KOPT-K1 (cell line): ENCODE results near the gene TMEM8B.
"Not testable (repeated sequence)": the region's sequence is repeated elsewhere in the genome, so short reads cannot be mapped to it uniquely, and the experiment has no call there.

Experiments used
- H3K27ac ChIP-seq: fragments of 200-600 bp; sonication (generic); 2 replicates; pipeline ENCODE4 v1.5.1; 2016; ENCODE audit warnings: antibody characterized with exemption, mild to moderate bottlenecking, low read depth, low read length; ENCODE audit not compliant: poor library complexity, severe bottlenecking
- H3K36me3 ChIP-seq: fragments of 200-600 bp; sonication (generic); 2 replicates; pipeline ENCODE4 v1.5.1; 2017; ENCODE audit warnings: antibody characterized with exemption, mild to moderate bottlenecking, low read length, moderate library complexity; ENCODE audit not compliant: insufficient read depth
- H3K9me3 ChIP-seq: fragments of 200-600 bp; sonication (generic); 2 replicates; pipeline ENCODE4 v1.5.1; 2017; ENCODE audit warnings: antibody characterized with exemption, low read length, mild to moderate bottlenecking; ENCODE audit not compliant: insufficient read depth, poor library complexity, severe bottlenecking

TMEM8B gene

GRCh38 chr9:35896570-35896969, 67.5 kb downstream of the TMEM8B start:
- H3K9me3 ChIP-seq: no peaks in the 10 kb centered on the region
- no peaks in the 10 kb centered on the region for H3K36me3 ChIP-seq
- H3K27ac ChIP-seq: no peak overlapping the region

GRCh38 chr9:35897376-35898099, 68.5 kb downstream of the TMEM8B start:
- H3K27ac ChIP-seq, H3K9me3 ChIP-seq, H3K36me3 ChIP-seq: not testable (repeated sequence)

GRCh38 chr9:35898337-35898736, 69.3 kb downstream of the TMEM8B start:
- Histone ChIP-seq H3K9me3 (no peaks in the 10 kb centered on the region), H3K36me3 (no peaks in the 10 kb centered on the region), H3K27ac (no peak overlapping the region)

- H3K9me3 ChIP-seq: no peaks in the 10 kb centered on the region
These were observed 70.0 kb downstream of the TMEM8B start for GRCh38 chr9:35899021-35899420.

GRCh38 chr9:35903049-35903448, 74.0 kb downstream of the TMEM8B start:
- Histone ChIP-seq H3K36me3 (no peaks in the 10 kb centered on the region), H3K27ac (no peak overlapping the region)

More at GRCh38 chr9:35899021-35899420, 70.0 kb downstream of the TMEM8B start:
- Histone ChIP-seq H3K27ac (no peak overlapping the region), H3K36me3 (no peaks in the 10 kb centered on the region)

GRCh38 chr9:35904338-35904737, 75.3 kb downstream of the TMEM8B start:
- H3K36me3 ChIP-seq: no peaks in the 10 kb centered on the region
- no peak overlapping the region for H3K27ac ChIP-seq
- no peaks in the 10 kb centered on the region for H3K9me3 ChIP-seq

More at GRCh38 chr9:35903049-35903448, 74.0 kb downstream of the TMEM8B start:
- no peaks in the 10 kb centered on the region for H3K9me3 ChIP-seq

GRCh38 chr9:35905051-35905781, 76.2 kb downstream of the TMEM8B start:
- H3K27ac ChIP-seq: no peak overlapping the region

GRCh38 chr9:35905912-35906679, 77.1 kb downstream of the TMEM8B start, which contains the start of gene HRCT1:
Gene HRCT1, plus strand, starts transcription at chr9:35906202. Its CDS starts 86 bp downstream, at chr9:35906288.
- no peaks in the 10 kb centered on the region for H3K9me3 ChIP-seq
- no peaks in the 10 kb centered on the region for H3K36me3 ChIP-seq
- no peak within 1 kb of the TSS for H3K27ac ChIP-seq

More at GRCh38 chr9:35905051-35905781, 76.2 kb downstream of the TMEM8B start:
- H3K9me3 ChIP-seq: no peaks in the 10 kb centered on the region
- H3K36me3 ChIP-seq: no peaks in the 10 kb centered on the region

- no peaks in the 10 kb centered on the region for H3K36me3 ChIP-seq
- no peaks in the 10 kb centered on the region for H3K9me3 ChIP-seq
- H3K27ac ChIP-seq: no peak overlapping the region
These were observed 78.1 kb downstream of the TMEM8B start for GRCh38 chr9:35906923-35907699.

GRCh38 chr9:35907711-35908503, 78.9 kb downstream of the TMEM8B start:
- Histone ChIP-seq H3K36me3 (no peaks in the 10 kb centered on the region), H3K27ac (no peak overlapping the region), H3K9me3 (no peaks in the 10 kb centered on the region)

- no peaks in the 10 kb centered on the region for H3K36me3 ChIP-seq
- no peak overlapping the region for H3K27ac ChIP-seq
- H3K9me3 ChIP-seq: no peaks in the 10 kb centered on the region
These were observed 79.6 kb downstream of the TMEM8B start for GRCh38 chr9:35908504-35909125.

- no peaks in the 10 kb centered on the region for H3K36me3 ChIP-seq
- peak within 1 kb of the TSS; percentile 54 for H3K27ac ChIP-seq
- no peaks in the 10 kb centered on the region for H3K9me3 ChIP-seq
These were observed 80.2 kb downstream of the TMEM8B start, which contains the start of gene SPAAR for GRCh38 chr9:35909274-35909673. Gene SPAAR, plus strand, starts transcription at chr9:35909490. Its CDS starts 974 bp downstream, at chr9:35910464.
